WTC11 (cell line): ENCODE data around the gene OR2F1. TPM values are rescaled to one million over a fixed set of nuclear protein-coding genes. Genes with fewer than 3 reads are reported as not detected.

Source experiments
- ATAC-seq: fragments of 200-7000 bp; cut with Tn5 transposase; 2 replicates; pipeline ENCODE4 v1.10.0; 2021; ENCODE audit warnings: mild to moderate bottlenecking, moderate library complexity
- CTCF ChIA-PET: fragments of 300-600 bp; sonication (Branson Sonifier 250); formaldehyde crosslinking; loops from one replicate; lab custom pipeline; 2021; ENCODE audit warnings: antibody characterized with exemption; lab: Charles Lee
- POLR2A ChIA-PET: fragments of 350-600 bp; sonication (Branson Sonifier 250); formaldehyde crosslinking; loops from one replicate; lab custom pipeline; 2021; ENCODE audit warnings: antibody characterized with exemption; lab: Charles Lee
- DNase-seq: peaks from one replicate; pipeline ENCODE4 v3.0.0; 2021; ENCODE audit warnings: low spot score
- H3K27ac Mint-ChIP-seq: 2 replicates; pipeline ENCODE4 v1.8.0; 2021; ENCODE audit warnings: mixed read lengths
- H3K27me3 Mint-ChIP-seq: 2 replicates; pipeline ENCODE4 v1.8.0; 2021; ENCODE audit warnings: low read depth, mild to moderate bottlenecking, moderate library complexity, mixed read lengths
- H3K36me3 Mint-ChIP-seq: 2 replicates; pipeline ENCODE4 v1.8.0; 2021; ENCODE audit warnings: mixed read lengths
- H3K4me1 Mint-ChIP-seq: 2 replicates; pipeline ENCODE4 v1.8.0; 2022; ENCODE audit warnings: mixed read lengths
- H3K4me3 Mint-ChIP-seq: 2 replicates; pipeline ENCODE4 v1.8.0; 2021; ENCODE audit warnings: mild to moderate bottlenecking, moderate library complexity, mixed read lengths
- H3K9me3 Mint-ChIP-seq: 2 replicates; pipeline ENCODE4 v1.8.0; 2021; ENCODE audit warnings: mixed read lengths
- CBFB ChIP-seq: sonication (generic); formaldehyde crosslinking; IDR thresholded peaks from 2 replicates; pipeline ENCODE4 v1.8.1; 2022; ENCODE audit warnings: mild to moderate bottlenecking, low read depth, missing genetic modification reagents
- ESRRA ChIP-seq: sonication (generic); formaldehyde crosslinking; IDR thresholded peaks from 2 replicates; pipeline ENCODE4 v1.8.1; 2022; ENCODE audit warnings: mild to moderate bottlenecking, missing genetic modification reagents, borderline replicate concordance
- ETV6 ChIP-seq: sonication (generic); formaldehyde crosslinking; IDR thresholded peaks from 2 replicates; pipeline ENCODE4 v1.8.1; 2022; ENCODE audit warnings: mild to moderate bottlenecking, missing genetic modification reagents
- FOXK1 ChIP-seq: sonication (generic); formaldehyde crosslinking; IDR thresholded peaks from 2 replicates; pipeline ENCODE4 v1.8.0; 2022; ENCODE audit warnings: mild to moderate bottlenecking, moderate library complexity, missing genetic modification reagents
- JUN ChIP-seq: sonication (generic); formaldehyde crosslinking; IDR thresholded peaks from 2 replicates; pipeline ENCODE4 v1.8.0; 2023; ENCODE audit warnings: mild to moderate bottlenecking, missing genetic modification reagents
- MXD4 ChIP-seq: fragments of 250-450 bp; sonication (Bioruptor Pico); IDR thresholded peaks from 2 replicates; pipeline ENCODE4 v1.8.0; 2021; ENCODE audit warnings: mild to moderate bottlenecking, moderate library complexity, borderline replicate concordance
- NFE2L1 ChIP-seq: sonication (generic); formaldehyde crosslinking; IDR thresholded peaks from 2 replicates; pipeline ENCODE4 v1.8.1; 2023; ENCODE audit warnings: missing genetic modification reagents
- NR2C2 ChIP-seq: sonication (generic); formaldehyde crosslinking; IDR thresholded peaks from 2 replicates; pipeline ENCODE4 v1.8.0; 2022; ENCODE audit warnings: mild to moderate bottlenecking, missing genetic modification reagents
- SMAD3 ChIP-seq: sonication (generic); formaldehyde crosslinking; IDR thresholded peaks from 2 replicates; pipeline ENCODE4 v1.8.0; 2022; ENCODE audit warnings: missing genetic modification reagents, mild to moderate bottlenecking, borderline replicate concordance
- SMAD4 ChIP-seq: sonication (generic); formaldehyde crosslinking; IDR thresholded peaks from 2 replicates; pipeline ENCODE4 v1.8.0; 2022; ENCODE audit warnings: mild to moderate bottlenecking, missing genetic modification reagents
- ZBTB21 ChIP-seq: sonication (generic); formaldehyde crosslinking; IDR thresholded peaks from 2 replicates; pipeline ENCODE4 v1.8.1; 2023; ENCODE audit warnings: mild to moderate bottlenecking, missing genetic modification reagents, borderline replicate concordance
- ZNF121 ChIP-seq: sonication (generic); formaldehyde crosslinking; IDR thresholded peaks from 2 replicates; pipeline ENCODE4 v1.8.0; 2023; ENCODE audit warnings: missing genetic modification reagents
- ZNF138 ChIP-seq: sonication (generic); formaldehyde crosslinking; conservative IDR thresholded peaks from 2 replicates; pipeline ENCODE4 v1.8.1; 2022; ENCODE audit warnings: mild to moderate bottlenecking, moderate library complexity, missing genetic modification reagents
- ZNF219 ChIP-seq: sonication (generic); formaldehyde crosslinking; IDR thresholded peaks from 2 replicates; pipeline ENCODE4 v1.8.0; 2023; ENCODE audit warnings: missing genetic modification reagents, mild to moderate bottlenecking, borderline replicate concordance
- ZNF317 ChIP-seq: sonication (generic); formaldehyde crosslinking; IDR thresholded peaks from 2 replicates; pipeline ENCODE4 v1.8.1; 2023; ENCODE audit warnings: low read depth, mild to moderate bottlenecking, moderate library complexity, missing genetic modification reagents, borderline replicate concordance
- ZNF423 ChIP-seq: fragments of 250-450 bp; sonication (Bioruptor Pico); IDR thresholded peaks from 2 replicates; pipeline ENCODE4 v2.1.2; 2022; ENCODE audit warnings: mild to moderate bottlenecking, moderate library complexity
- ZNF671 ChIP-seq: fragments of 250-450 bp; sonication (Bioruptor Pico); IDR thresholded peaks from 2 replicates; pipeline ENCODE4 v1.8.0; 2021; ENCODE audit warnings: mild to moderate bottlenecking
- total RNA-seq: library from RNA; stranded (reverse); gene quantifications from 3 replicates; pipeline ENCODE4 v1.2.3, GENCODE V29; 2021
- TF ChIP-seq, protein P1 (sequence below): sonication (generic); formaldehyde crosslinking; IDR thresholded peaks from 2 replicates; pipeline ENCODE4 v1.8.1; 2023; ENCODE audit warnings: mild to moderate bottlenecking, missing genetic modification reagents, moderate library complexity
- TF ChIP-seq, protein P2 (sequence below): fragments of 250-450 bp; sonication (Bioruptor Pico); IDR thresholded peaks from 2 replicates; pipeline ENCODE4 v2.1.2; 2022; ENCODE audit warnings: mild to moderate bottlenecking, moderate library complexity
- TF ChIP-seq, protein P3 (sequence below): sonication (generic); formaldehyde crosslinking; IDR thresholded peaks from 2 replicates; pipeline ENCODE4 v1.8.0; 2022; ENCODE audit warnings: mild to moderate bottlenecking, missing genetic modification reagents
- TF ChIP-seq, protein P4 (sequence below): sonication (generic); formaldehyde crosslinking; IDR thresholded peaks from 2 replicates; pipeline ENCODE4 v1.8.0; 2023; ENCODE audit warnings: missing genetic modification reagents
- TF ChIP-seq, protein P5 (sequence below): sonication (generic); formaldehyde crosslinking; conservative IDR thresholded peaks from 2 replicates; pipeline ENCODE4 v1.8.1; 2022; ENCODE audit warnings: mild to moderate bottlenecking, missing genetic modification reagents
- TF ChIP-seq, protein P6 (sequence below): sonication (generic); formaldehyde crosslinking; IDR thresholded peaks from 2 replicates; pipeline ENCODE4 v1.8.1; 2022; ENCODE audit warnings: low read depth, mild to moderate bottlenecking, moderate library complexity, missing genetic modification reagents, borderline replicate concordance

The OR2F1 gene
- total RNA-seq, 1 experiment from 2014 or later = not detected

DNA sequence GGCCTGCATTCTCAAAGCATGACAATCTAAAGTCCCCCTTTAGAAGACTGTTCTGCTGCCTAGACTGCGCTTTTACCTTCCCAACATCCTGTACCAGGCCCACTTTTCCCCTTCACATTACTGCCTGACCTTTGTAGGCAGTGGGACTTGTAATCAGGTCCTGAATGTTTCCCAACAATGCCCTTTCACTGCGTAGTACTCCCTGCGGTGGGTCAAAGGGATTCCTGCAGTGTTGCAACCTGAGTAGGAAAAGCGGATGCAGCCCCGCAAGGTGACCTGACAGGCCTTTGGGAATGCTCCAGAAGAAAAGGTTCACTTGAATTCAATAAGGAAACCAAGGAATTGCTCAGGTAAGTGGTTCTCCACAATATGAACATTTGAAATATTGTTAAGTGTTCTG is 47.7 kb upstream of the OR2F1 start (continued):
- TF ChIP-seq, protein P1, sequence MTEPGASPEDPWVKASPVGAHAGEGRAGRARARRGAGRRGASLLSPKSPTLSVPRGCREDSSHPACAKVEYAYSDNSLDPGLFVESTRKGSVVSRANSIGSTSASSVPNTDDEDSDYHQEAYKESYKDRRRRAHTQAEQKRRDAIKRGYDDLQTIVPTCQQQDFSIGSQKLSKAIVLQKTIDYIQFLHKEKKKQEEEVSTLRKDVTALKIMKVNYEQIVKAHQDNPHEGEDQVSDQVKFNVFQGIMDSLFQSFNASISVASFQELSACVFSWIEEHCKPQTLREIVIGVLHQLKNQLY (CRISPR knock-in tag) = no peak
- 0 out of 2 replicates have a peak, but pooled peaks have one; percentile 53 for TF ChIP-seq ZNF219 (CRISPR knock-in tag)
- TF ChIP-seq, protein P2, sequence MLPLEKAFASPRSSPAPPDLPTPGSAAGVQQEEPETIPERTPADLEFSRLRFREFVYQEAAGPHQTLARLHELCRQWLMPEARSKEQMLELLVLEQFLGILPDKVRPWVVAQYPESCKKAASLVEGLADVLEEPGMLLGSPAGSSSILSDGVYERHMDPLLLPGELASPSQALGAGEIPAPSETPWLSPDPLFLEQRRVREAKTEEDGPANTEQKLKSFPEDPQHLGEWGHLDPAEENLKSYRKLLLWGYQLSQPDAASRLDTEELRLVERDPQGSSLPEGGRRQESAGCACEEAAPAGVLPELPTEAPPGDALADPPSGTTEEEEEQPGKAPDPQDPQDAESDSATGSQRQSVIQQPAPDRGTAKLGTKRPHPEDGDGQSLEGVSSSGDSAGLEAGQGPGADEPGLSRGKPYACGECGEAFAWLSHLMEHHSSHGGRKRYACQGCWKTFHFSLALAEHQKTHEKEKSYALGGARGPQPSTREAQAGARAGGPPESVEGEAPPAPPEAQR (CRISPR knock-in tag) = peak; percentile 57; the same call in 1 of the 2 replicates
- peak; percentile 81; the same call in 1 of the 2 replicates for TF ChIP-seq ETV6 (CRISPR knock-in tag)
- TF ChIP-seq ZBTB21 = no peak
- no peak for TF ChIP-seq MXD4 (CRISPR knock-in tag)
- TF ChIP-seq, protein P3, sequence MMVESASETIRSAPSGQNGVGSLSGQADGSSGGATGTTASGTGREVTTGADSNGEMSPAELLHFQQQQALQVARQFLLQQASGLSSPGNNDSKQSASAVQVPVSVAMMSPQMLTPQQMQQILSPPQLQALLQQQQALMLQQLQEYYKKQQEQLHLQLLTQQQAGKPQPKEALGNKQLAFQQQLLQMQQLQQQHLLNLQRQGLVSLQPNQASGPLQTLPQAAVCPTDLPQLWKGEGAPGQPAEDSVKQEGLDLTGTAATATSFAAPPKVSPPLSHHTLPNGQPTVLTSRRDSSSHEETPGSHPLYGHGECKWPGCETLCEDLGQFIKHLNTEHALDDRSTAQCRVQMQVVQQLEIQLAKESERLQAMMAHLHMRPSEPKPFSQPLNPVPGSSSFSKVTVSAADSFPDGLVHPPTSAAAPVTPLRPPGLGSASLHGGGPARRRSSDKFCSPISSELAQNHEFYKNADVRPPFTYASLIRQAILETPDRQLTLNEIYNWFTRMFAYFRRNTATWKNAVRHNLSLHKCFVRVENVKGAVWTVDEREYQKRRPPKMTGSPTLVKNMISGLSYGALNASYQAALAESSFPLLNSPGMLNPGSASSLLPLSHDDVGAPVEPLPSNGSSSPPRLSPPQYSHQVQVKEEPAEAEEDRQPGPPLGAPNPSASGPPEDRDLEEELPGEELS (CRISPR knock-in tag) = peak; percentile 52; the same call in 1 of the 2 replicates
- 0 out of 2 replicates have a peak, but pooled peaks have one; percentile 30 for TF ChIP-seq FOXK1 (CRISPR knock-in tag)
- TF ChIP-seq ZNF317 (CRISPR knock-in tag) = 0 out of 2 replicates have a peak, but pooled peaks have one; percentile 33
- no peak for TF ChIP-seq ZNF138
- TF ChIP-seq ZNF121 (CRISPR knock-in tag) = 0 out of 2 replicates have a peak, but pooled peaks have one; percentile 41
- TF ChIP-seq, protein P4, sequence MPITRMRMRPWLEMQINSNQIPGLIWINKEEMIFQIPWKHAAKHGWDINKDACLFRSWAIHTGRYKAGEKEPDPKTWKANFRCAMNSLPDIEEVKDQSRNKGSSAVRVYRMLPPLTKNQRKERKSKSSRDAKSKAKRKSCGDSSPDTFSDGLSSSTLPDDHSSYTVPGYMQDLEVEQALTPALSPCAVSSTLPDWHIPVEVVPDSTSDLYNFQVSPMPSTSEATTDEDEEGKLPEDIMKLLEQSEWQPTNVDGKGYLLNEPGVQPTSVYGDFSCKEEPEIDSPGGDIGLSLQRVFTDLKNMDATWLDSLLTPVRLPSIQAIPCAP = no peak
- peak; percentile 75; the same call in 1 of the 2 replicates for TF ChIP-seq ZNF423 (CRISPR knock-in tag)
- TF ChIP-seq NR2C2 (CRISPR knock-in tag) = no peak
- TF ChIP-seq ESRRA (CRISPR knock-in tag) = peak; percentile 92
- no peak for TF ChIP-seq SMAD4 (CRISPR knock-in tag)
- TF ChIP-seq, all 79 proteins: peak for 14

DNA sequence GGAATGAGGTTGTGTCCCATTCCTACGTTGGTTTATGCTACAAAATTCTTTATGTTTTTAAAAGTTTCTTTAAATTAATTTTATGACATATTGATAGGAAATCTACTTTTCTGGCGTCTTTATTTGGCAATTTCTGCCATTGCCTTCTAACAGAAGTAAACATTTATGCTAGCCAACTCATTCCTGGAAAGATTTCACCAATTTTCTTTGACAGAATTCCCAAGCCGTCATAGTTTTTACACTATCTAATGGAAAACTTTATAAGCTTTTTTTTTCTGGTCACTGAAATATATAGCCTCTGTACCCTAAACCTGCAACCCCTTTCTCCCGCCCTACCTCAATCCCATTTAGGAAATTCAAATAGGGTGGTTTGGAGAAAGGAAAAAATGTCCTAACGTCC is 46.5 kb upstream of the OR2F1 start:
- no peak overlapping the region for H3K4me3 Mint-ChIP-seq
- H3K27me3 Mint-ChIP-seq = peaks cover 4% of the 10 kb centered on the region; the same call in 1 of the 2 replicates
- H3K27ac Mint-ChIP-seq = no peak overlapping the region
- ChIA-PET CTCF (no interaction called here), POLR2A (interaction anchor here (0.7 kb wide), 1 partner anchor 26 kb away, joined by 3 read pairs; no protein-coding TSS in a partner anchor)
- no peak for ATAC-seq
- H3K9me3 Mint-ChIP-seq = peaks cover 5% of the 10 kb centered on the region; the same call in 1 of the 2 replicates
- TF ChIP-seq, protein P5, sequence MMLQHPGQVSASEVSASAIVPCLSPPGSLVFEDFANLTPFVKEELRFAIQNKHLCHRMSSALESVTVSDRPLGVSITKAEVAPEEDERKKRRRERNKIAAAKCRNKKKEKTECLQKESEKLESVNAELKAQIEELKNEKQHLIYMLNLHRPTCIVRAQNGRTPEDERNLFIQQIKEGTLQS = no peak
- TF ChIP-seq NFE2L1 (CRISPR knock-in tag) (no peak), ZBTB21 (no peak), SMAD3 (CRISPR knock-in tag) (no peak), ZNF671 (no peak), CBFB (CRISPR knock-in tag) (no peak), JUN (CRISPR knock-in tag) (no peak)
- TF ChIP-seq, protein P6, sequence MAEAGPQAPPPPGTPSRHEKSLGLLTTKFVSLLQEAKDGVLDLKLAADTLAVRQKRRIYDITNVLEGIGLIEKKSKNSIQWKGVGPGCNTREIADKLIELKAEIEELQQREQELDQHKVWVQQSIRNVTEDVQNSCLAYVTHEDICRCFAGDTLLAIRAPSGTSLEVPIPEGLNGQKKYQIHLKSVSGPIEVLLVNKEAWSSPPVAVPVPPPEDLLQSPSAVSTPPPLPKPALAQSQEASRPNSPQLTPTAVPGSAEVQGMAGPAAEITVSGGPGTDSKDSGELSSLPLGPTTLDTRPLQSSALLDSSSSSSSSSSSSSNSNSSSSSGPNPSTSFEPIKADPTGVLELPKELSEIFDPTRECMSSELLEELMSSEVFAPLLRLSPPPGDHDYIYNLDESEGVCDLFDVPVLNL (CRISPR knock-in tag) = no peak
- TF ChIP-seq, all 79 proteins: peak for 0
- DNase-seq = no peak
- H3K4me1 Mint-ChIP-seq = peaks cover 41% of the 10 kb centered on the region
- H3K36me3 Mint-ChIP-seq = no peaks in the 10 kb centered on the region
